ENCODE measurements around the gene AGAP9. TPM values are rescaled to one million over a fixed set of nuclear protein-coding genes. Genes with fewer than 3 reads are reported as not detected.
"Not testable (repeated sequence)": the region's sequence is repeated elsewhere in the genome, so short reads cannot be mapped to it uniquely, and the experiment has no call there.

The AGAP9 gene
- total RNA-seq, 1 donor from 2014 or later, result 5.4 TPM

- peak; percentile 75 for DNase-seq (ENCODE audit: low spot score)
- Mint-ChIP-seq H3K27me3 (ENCODE audit: low read depth) (peaks cover 6% of the 10 kb centered on the region), H3K9me3 (ENCODE audit: low read depth) (no peaks in the 10 kb centered on the region), H3K36me3 (ENCODE audit: low read depth) (no peaks in the 10 kb centered on the region), H3K27ac (ENCODE audit: unreplicated experiment) (no peak overlapping the region), H3K4me1 (ENCODE audit: low read depth) (peaks cover 14% of the 10 kb centered on the region), H3K4me3 (ENCODE audit: unreplicated experiment) (no peak overlapping the region)
- TF ChIP-seq CTCF (IDR thresholded peaks at IDR 0.05), result no peak
Measured at GRCh38 chr10:47456794-47457527, 66.5 kb downstream of the AGAP9 start.

- peaks cover 12% of the 10 kb centered on the region for H3K4me1 Mint-ChIP-seq (ENCODE audit: low read depth)
- H3K9me3 Mint-ChIP-seq (ENCODE audit: low read depth), result no peaks in the 10 kb centered on the region
- no peaks in the 10 kb centered on the region for H3K36me3 Mint-ChIP-seq (ENCODE audit: low read depth)
- no peak overlapping the region for H3K4me3 Mint-ChIP-seq (ENCODE audit: unreplicated experiment)
- peaks cover 6% of the 10 kb centered on the region for H3K27me3 Mint-ChIP-seq (ENCODE audit: low read depth)
- no peak overlapping the region for H3K27ac Mint-ChIP-seq (ENCODE audit: unreplicated experiment)
- peak; percentile 79 for DNase-seq (ENCODE audit: low spot score)
- TF ChIP-seq CTCF (IDR thresholded peaks at IDR 0.05), result no peak
Measured at GRCh38 chr10:47456079-47456785, 67.2 kb downstream of the AGAP9 start.

GRCh38 chr10:47455350-47456078 is 67.9 kb downstream of the AGAP9 start:
- not testable (repeated sequence) for H3K9me3 Mint-ChIP-seq (ENCODE audit: low read depth)

GRCh38 chr10:47454780-47455058 is 68.7 kb downstream of the AGAP9 start:
- no peak overlapping the region for H3K4me3 Mint-ChIP-seq (ENCODE audit: unreplicated experiment)

More at GRCh38 chr10:47455350-47456078, 67.9 kb downstream of the AGAP9 start:
- H3K4me3 Mint-ChIP-seq (ENCODE audit: unreplicated experiment); DNase-seq (ENCODE audit: low spot score); H3K27ac Mint-ChIP-seq (ENCODE audit: unreplicated experiment); H3K27me3 Mint-ChIP-seq (ENCODE audit: low read depth); H3K4me1 Mint-ChIP-seq (ENCODE audit: low read depth); H3K36me3 Mint-ChIP-seq (ENCODE audit: low read depth): not testable (repeated sequence)

GRCh38 chr10:47454008-47454779 is 69.2 kb downstream of the AGAP9 start:
- DNase-seq (ENCODE audit: low spot score), result peak; percentile 68
- Mint-ChIP-seq H3K4me3 (ENCODE audit: unreplicated experiment) (no peak overlapping the region), H3K36me3 (ENCODE audit: low read depth) (no peaks in the 10 kb centered on the region), H3K27ac (ENCODE audit: unreplicated experiment) (no peak overlapping the region), H3K4me1 (ENCODE audit: low read depth) (peaks cover 9% of the 10 kb centered on the region), H3K9me3 (ENCODE audit: low read depth) (no peaks in the 10 kb centered on the region), H3K27me3 (ENCODE audit: low read depth) (peaks cover 6% of the 10 kb centered on the region)
- TF ChIP-seq CTCF (IDR thresholded peaks at IDR 0.05), result no peak

More at GRCh38 chr10:47454780-47455058, 68.7 kb downstream of the AGAP9 start:
- no peak for DNase-seq (ENCODE audit: low spot score)
- Mint-ChIP-seq H3K27me3 (ENCODE audit: low read depth) (peaks cover 6% of the 10 kb centered on the region), H3K27ac (ENCODE audit: unreplicated experiment) (no peak overlapping the region), H3K4me1 (ENCODE audit: low read depth) (peaks cover 9% of the 10 kb centered on the region), H3K36me3 (ENCODE audit: low read depth) (no peaks in the 10 kb centered on the region), H3K9me3 (ENCODE audit: low read depth) (no peaks in the 10 kb centered on the region)
- no peak for TF ChIP-seq CTCF (IDR thresholded peaks at IDR 0.05)

Data from chondrocyte (in vitro differentiated cells).